H9 (cell line): Measurements from ENCODE around the gene PSMB7. TPM values are rescaled to one million over a fixed set of nuclear protein-coding genes. Genes with fewer than 3 reads are reported as not detected.

ENCODE experiments used
- DNase-seq: peaks from one replicate; pipeline ENCODE4 v3.0.0-alpha.2; 2017
- H2AFZ ChIP-seq: one replicate; pipeline ENCODE4 v1.6.1; 2013; ENCODE audit warnings: mild to moderate bottlenecking, low read length, control low read depth, moderate library complexity
- H2AK5ac ChIP-seq: 2 replicates; pipeline ENCODE4 v1.6.1; 2013; ENCODE audit warnings: low read length, control low read depth, mixed read lengths; ENCODE audit not compliant: insufficient read length
- H2BK120ac ChIP-seq: one replicate; pipeline ENCODE4 v1.6.1; 2013; ENCODE audit warnings: low read depth, mild to moderate bottlenecking, low read length, control low read depth, inconsistent platforms; ENCODE audit not compliant: poor library complexity, severe bottlenecking
- H2BK12ac ChIP-seq: 2 replicates; pipeline ENCODE4 v1.6.1; 2013; ENCODE audit warnings: low read length, control low read depth, mixed read lengths, low read depth; ENCODE audit not compliant: insufficient read length
- H2BK15ac ChIP-seq: 2 replicates; pipeline ENCODE4 v1.6.1; 2013; ENCODE audit warnings: low read depth, low read length, control low read depth
- H2BK20ac ChIP-seq: one replicate; pipeline ENCODE4 v1.6.1; 2013; ENCODE audit warnings: low read depth, mild to moderate bottlenecking, low read length, control low read depth, inconsistent platforms; ENCODE audit not compliant: poor library complexity, severe bottlenecking
- H2BK5ac ChIP-seq: 2 replicates; pipeline ENCODE4 v1.6.1; 2013; ENCODE audit warnings: low read length, control low read depth, mixed read lengths; ENCODE audit not compliant: insufficient read length
- H3K14ac ChIP-seq: 2 replicates; pipeline ENCODE4 v1.6.1; 2013; ENCODE audit warnings: low read length, control low read depth; ENCODE audit not compliant: insufficient read depth
- H3K18ac ChIP-seq: 2 replicates; pipeline ENCODE4 v1.6.1; 2013; ENCODE audit warnings: low read depth, mild to moderate bottlenecking, mixed read lengths, low read length, control low read depth; ENCODE audit not compliant: insufficient read length
- H3K23ac ChIP-seq: 2 replicates; pipeline ENCODE4 v1.6.1; 2013; ENCODE audit warnings: low read length, control low read depth, mixed read lengths, low read depth; ENCODE audit not compliant: insufficient read length
- H3K23me2 ChIP-seq: 2 replicates; pipeline ENCODE4 v1.6.1; 2013; ENCODE audit warnings: low read depth, mild to moderate bottlenecking, mixed read lengths, low read length, control low read depth; ENCODE audit not compliant: insufficient read length, poor library complexity, severe bottlenecking
- H3K27ac ChIP-seq: 2 replicates; pipeline ENCODE4 v1.5.1; 2013; ENCODE audit warnings: low read length, control low read depth, mixed read lengths, low read depth; ENCODE audit not compliant: insufficient read length
- H3K27me3 ChIP-seq: 2 replicates; pipeline ENCODE4 v1.6.1; 2013; ENCODE audit warnings: low read length, control low read depth, inconsistent platforms; ENCODE audit not compliant: insufficient read depth
- H3K4ac ChIP-seq: 2 replicates; pipeline ENCODE4 v1.6.1; 2013; ENCODE audit warnings: low read depth, mild to moderate bottlenecking, control low read depth, inconsistent platforms, low read length, moderate library complexity
- H3K4me1 ChIP-seq: 2 replicates; pipeline ENCODE4 v1.6.1; 2013; ENCODE audit warnings: low read length, control low read depth, inconsistent platforms; ENCODE audit not compliant: insufficient read depth
- H3K4me2 ChIP-seq: 2 replicates; pipeline ENCODE4 v1.6.1; 2013; ENCODE audit warnings: low read length, control low read depth, mixed read lengths; ENCODE audit not compliant: insufficient read length, insufficient read depth
- H3K56ac ChIP-seq: 2 replicates; pipeline ENCODE4 v1.6.1; 2013; ENCODE audit warnings: low read depth, mild to moderate bottlenecking, mixed read lengths, low read length, control low read depth; ENCODE audit not compliant: insufficient read length
- H3K79me1 ChIP-seq: 2 replicates; pipeline ENCODE4 v1.6.1; 2013; ENCODE audit warnings: low read depth, mild to moderate bottlenecking, moderate library complexity, low read length, control low read depth, inconsistent platforms; ENCODE audit not compliant: insufficient read depth, poor library complexity, severe bottlenecking
- H3K79me2 ChIP-seq: 2 replicates; pipeline ENCODE4 v1.6.1; 2013; ENCODE audit warnings: low read length, control low read depth, inconsistent platforms; ENCODE audit not compliant: insufficient read depth
- H3K9ac ChIP-seq: 2 replicates; pipeline ENCODE4 v1.6.1; 2013; ENCODE audit warnings: low read length, control low read depth, mixed read lengths; ENCODE audit not compliant: insufficient read length; ENCODE audit errors: extremely low read depth
- H3K9me3 ChIP-seq: one replicate; pipeline ENCODE4 v1.6.1; 2013; ENCODE audit warnings: low read depth, low read length, inconsistent platforms; ENCODE audit not compliant: control insufficient read depth
- H3T11ph ChIP-seq: one replicate; pipeline ENCODE4 v1.6.1; 2013; ENCODE audit warnings: mild to moderate bottlenecking, low read length, control low read depth, inconsistent platforms
- H4K20me1 ChIP-seq: one replicate; pipeline ENCODE4 v1.6.1; 2013; ENCODE audit not compliant: control insufficient read depth, insufficient read length, insufficient read depth
- H4K5ac ChIP-seq: 2 replicates; pipeline ENCODE4 v1.6.1; 2013; ENCODE audit warnings: low read depth, mild to moderate bottlenecking, mixed read lengths, low read length, control low read depth; ENCODE audit not compliant: insufficient read length
- H4K8ac ChIP-seq: replicated peaks from 2 replicates; pipeline ENCODE4 v1.6.1; 2013; ENCODE audit warnings: low read length, control low read depth, mixed read lengths, low read depth; ENCODE audit not compliant: insufficient read length
- H4K91ac ChIP-seq: 2 replicates; pipeline ENCODE4 v1.6.1; 2013; ENCODE audit warnings: low read depth, mild to moderate bottlenecking, moderate library complexity, mixed read lengths, low read length, control low read depth; ENCODE audit not compliant: insufficient read length
- H3K27ac Mint-ChIP-seq, 3 experiments: 2 replicates in 2 of 3; 3 replicates in 1 of 3; pipeline ENCODE4 v1.8.0; 2020 to 2021; ENCODE audit warnings: mixed read lengths in 3 of 3, mild to moderate bottlenecking in 1 of 3, moderate library complexity in 1 of 3
- H3K27me3 Mint-ChIP-seq: 2 replicates; pipeline ENCODE4 v1.8.0; 2021; ENCODE audit warnings: low read depth, mild to moderate bottlenecking, moderate library complexity, mixed read lengths
- H3K36me3 Mint-ChIP-seq, 3 experiments: 2 replicates in 2 of 3; 3 replicates in 1 of 3; pipeline ENCODE4 v1.8.0; 2020 to 2021; ENCODE audit warnings: low read depth in 3 of 3, mixed read lengths in 3 of 3; ENCODE audit not compliant: insufficient read depth in 1 of 3
- H3K4me1 Mint-ChIP-seq, 2 experiments: 2 replicates each; pipeline ENCODE4 v1.8.0; 2020; ENCODE audit warnings: mixed read lengths in 2 of 2
- H3K4me3 Mint-ChIP-seq, 2 experiments: 2 replicates in 1 of 2; 3 replicates in 1 of 2; pipeline ENCODE4 v1.8.0; 2020 to 2021; ENCODE audit warnings: mild to moderate bottlenecking in 2 of 2, mixed read lengths in 2 of 2, moderate library complexity in 1 of 2
- H3K9me3 Mint-ChIP-seq, 2 experiments: 2 replicates in 1 of 2; 3 replicates in 1 of 2; pipeline ENCODE4 v1.8.0; 2020; ENCODE audit warnings: mild to moderate bottlenecking in 2 of 2, mixed read lengths in 2 of 2, moderate library complexity in 1 of 2
- CTCF ChIP-seq: fragments of 200-600 bp; sonication (generic); conservative IDR thresholded peaks from 3 replicates; pipeline ENCODE4 v1.8.0; 2021; ENCODE audit warnings: antibody characterized with exemption, mild to moderate bottlenecking
- WGBS: extraction: QIAGEN DNeasy Blood & Tissue Kit; methylation state at CpG from one replicate; pipeline ENCODE4 v1.1.7; 2013; ENCODE audit warnings: missing lambda C conversion rate, low lambda C conversion rate, mixed read lengths; ENCODE audit not compliant: insufficient read length; ENCODE audit errors: extremely low coverage; 5-methylcytosine and 5-hydroxymethylcytosine counted together
- total RNA-seq: library from RNA; stranded (reverse); gene quantifications from 2 replicates; pipeline ENCODE4 v1.2.1, GENCODE V29; 2021

Gene PSMB7
- total RNA-seq, 1 experiment from 2014 or later: 209 TPM

DNA sequence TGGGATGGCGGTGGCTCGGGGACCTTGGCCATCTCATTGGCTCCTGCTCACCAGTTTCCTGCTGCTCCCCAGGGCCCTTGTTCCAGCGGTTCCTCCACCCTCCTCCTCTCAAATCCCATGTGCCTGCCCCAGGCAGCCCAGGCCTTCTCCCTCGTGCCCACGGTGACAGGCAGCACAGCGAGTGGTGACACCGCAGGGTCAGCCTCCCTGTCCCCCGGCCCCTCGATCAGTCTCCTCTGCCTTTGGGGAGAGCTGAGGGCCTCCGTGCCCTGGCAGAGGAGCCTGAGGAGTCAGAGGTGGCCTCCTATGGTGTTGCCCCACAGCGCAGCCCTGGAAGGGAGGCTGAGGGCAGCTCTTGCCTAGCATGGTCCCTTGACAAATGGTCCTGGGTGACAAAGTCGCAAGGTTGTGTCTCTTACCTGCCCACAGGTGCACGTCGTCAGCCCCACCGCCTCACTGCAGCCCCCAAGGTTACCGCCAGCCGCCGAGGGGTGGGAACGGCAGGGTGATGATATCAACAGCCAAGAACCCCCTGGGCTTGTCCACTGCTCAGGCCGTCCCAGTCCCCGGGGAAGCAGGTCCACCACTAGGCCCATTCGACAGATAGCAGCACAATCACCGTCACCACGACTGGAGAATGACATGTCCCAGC lies 107.7 kb downstream of the PSMB7 start:
- H3K23me2 ChIP-seq: no peaks in the 10 kb centered on the region
- Mint-ChIP-seq H3K4me1 (peaks cover 0 to 4% of the 10 kb centered on the region in 2 experiments; a peak in 1 of 4 replicates), H3K27me3 (no peaks in the 10 kb centered on the region), H3K4me3 (no peak overlapping the region), H3K27ac (no peak overlapping the region), H3K36me3 (0 out of 7 replicates have a peak, but pooled peaks cover 0 to 2% (median 2%) of the 10 kb centered on the region in 3 experiments), H3K9me3 (no peaks in the 10 kb centered on the region)
- no peak overlapping the region for H2BK15ac ChIP-seq
- H2BK20ac ChIP-seq: no peak overlapping the region
- H3T11ph ChIP-seq: no peak overlapping the region
- H3K4ac ChIP-seq: no peak overlapping the region
- H3K9me3 ChIP-seq: no peaks in the 10 kb centered on the region
- H2AK5ac ChIP-seq: no peak overlapping the region
- H3K27me3 ChIP-seq: no peaks in the 10 kb centered on the region
- no peak overlapping the region for H3K27ac ChIP-seq
- no peaks in the 10 kb centered on the region for H3K4me1 ChIP-seq
- DNase-seq: no peak
- no peak overlapping the region for H3K4me2 ChIP-seq
- H4K20me1 ChIP-seq: no peaks in the 10 kb centered on the region
- H2AFZ ChIP-seq: no peak overlapping the region
- no peak for TF ChIP-seq CTCF
- no peak overlapping the region for H3K9ac ChIP-seq
- H2BK120ac ChIP-seq: no peak overlapping the region
- H3K23ac ChIP-seq: no peak overlapping the region
- no CpG with 5 or more reads among the region's 24 CpGs for WGBS
- H3K79me1 ChIP-seq: no peaks in the 10 kb centered on the region
- peak overlapping the region; percentile 14 for H4K8ac ChIP-seq
- H3K14ac ChIP-seq: no peak overlapping the region; the same call in 1 of the 2 replicates
- no peak overlapping the region for H4K5ac ChIP-seq
- no peaks in the 10 kb centered on the region for H3K79me2 ChIP-seq
- H2BK5ac ChIP-seq: no peak overlapping the region
- no peak overlapping the region for H4K91ac ChIP-seq
- H2BK12ac ChIP-seq: no peak overlapping the region
- H3K56ac ChIP-seq: no peak overlapping the region
- no peak overlapping the region for H3K18ac ChIP-seq
